Suprapubic skin (tissue), 3 donors: ENCODE data around the gene TPD52L2.

ENCODE experiments used
- CTCF ChIP-seq, 2 donors: fragments of 200-600 bp in 1 of 2; fragments of 450-650 bp in 1 of 2; sonication (generic) in 1 of 2; IDR thresholded peaks; one replicate each; pipeline ENCODE4 v1.5.1; 2016 to 2019; ENCODE audit warnings: antibody characterized with exemption in 2 of 2, mild to moderate bottlenecking in 1 of 2, moderate library complexity in 1 of 2
- POLR2AphosphoS5 ChIP-seq, 3 donors: sonication (generic); formaldehyde crosslinking; IDR thresholded peaks; one replicate each; pipeline ENCODE4 v1.6.1; 2017; ENCODE audit warnings: antibody characterized with exemption in 3 of 3

- TF ChIP-seq CTCF (IDR thresholded peaks at IDR 0.05) (no peak), POLR2AphosphoS5 (IDR thresholded peaks at IDR 0.05) (no peak)
These were observed 16.8 kb upstream of the TPD52L2 start for GRCh38 chr20:63848003-63848911.
